Muscle layer of colon (tissue), 2 donors: Measurements from ENCODE around the gene NARS2.

Source experiments
- H3K27ac ChIP-seq: one replicate; pipeline ENCODE4 v1.7.0; 2013; ENCODE audit warnings: low read depth, mild to moderate bottlenecking, low read length, moderate library complexity
- H3K27me3 ChIP-seq, 2 donors: one replicate each; pipeline ENCODE4 v1.7.0; 2013; ENCODE audit warnings: low read length in 2 of 2, mild to moderate bottlenecking in 2 of 2; ENCODE audit not compliant: insufficient read depth in 2 of 2, control insufficient read depth in 1 of 2
- H3K36me3 ChIP-seq: one replicate; pipeline ENCODE4 v1.7.0; 2013; ENCODE audit warnings: mild to moderate bottlenecking, low read length; ENCODE audit not compliant: insufficient read depth
- H3K4me1 ChIP-seq: one replicate; pipeline ENCODE4 v1.7.0; 2013; ENCODE audit warnings: mild to moderate bottlenecking, low read length; ENCODE audit not compliant: insufficient read depth
- H3K4me3 ChIP-seq, 2 donors: one replicate each; pipeline ENCODE4 v1.7.0; 2013; ENCODE audit warnings: low read length in 2 of 2, low read depth in 1 of 2, mild to moderate bottlenecking in 1 of 2, moderate library complexity in 1 of 2
- H3K9ac ChIP-seq: one replicate; pipeline ENCODE4 v1.7.0; 2013; ENCODE audit warnings: low read length
- H3K9me3 ChIP-seq: one replicate; pipeline ENCODE4 v1.7.0; 2013; ENCODE audit warnings: mild to moderate bottlenecking, low read length
- donor health status: abdominal sarcoma.
- donor health status: Adenocarcinoma of cecum.

Gene NARS2

DNA sequence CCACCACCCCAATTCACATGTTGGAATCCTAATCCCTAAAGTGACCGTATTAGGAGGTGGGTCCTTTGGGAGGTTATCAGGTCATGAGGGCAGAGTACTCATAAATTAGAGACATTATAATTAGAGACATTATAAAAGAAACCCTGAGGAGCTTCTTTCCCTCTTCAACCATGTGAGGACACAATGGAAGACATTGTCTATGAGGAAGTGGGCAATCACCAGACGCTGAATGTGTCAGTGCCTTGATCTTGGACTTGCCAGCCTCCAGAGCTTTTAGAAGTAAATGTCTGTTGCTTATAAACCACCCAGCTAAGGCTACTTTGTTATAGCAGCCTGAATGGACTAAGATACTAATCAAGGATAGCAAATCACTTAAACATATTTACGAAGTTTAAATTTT, 171.8 kb downstream of the NARS2 start:
- Histone ChIP-seq H3K9ac (no peak overlapping the region), H3K9me3 (no peaks in the 10 kb centered on the region), H3K36me3 (no peaks in the 10 kb centered on the region), H3K27ac (no peak overlapping the region), H3K27me3 (no peaks in the 10 kb centered on the region), H3K4me3 (no peak overlapping the region), H3K4me1 (no peaks in the 10 kb centered on the region)

DNA sequence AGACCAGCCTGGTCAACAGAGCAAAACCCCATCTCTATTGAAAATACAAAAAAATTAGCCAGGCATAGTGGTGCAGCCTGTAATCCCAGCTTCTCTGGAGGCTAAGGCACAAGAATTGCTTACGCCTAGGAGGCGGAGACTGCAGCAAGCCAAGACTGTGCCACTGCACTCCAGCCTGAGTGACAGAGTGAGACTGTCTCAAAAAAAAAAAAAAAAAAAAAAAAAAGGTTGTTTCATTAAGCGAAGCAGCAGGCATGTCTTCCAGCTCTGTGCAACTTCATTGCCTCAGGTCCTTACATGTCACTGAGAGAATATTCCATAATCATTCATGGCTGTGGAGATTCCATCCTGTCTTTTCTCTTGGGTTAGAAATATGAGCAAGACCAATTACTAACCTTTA, 174.0 kb downstream of the NARS2 start:
- H3K9me3 ChIP-seq = no peaks in the 10 kb centered on the region
- H3K9ac ChIP-seq = no peak overlapping the region
- H3K27ac ChIP-seq = no peak overlapping the region
- no peaks in the 10 kb centered on the region for H3K4me1 ChIP-seq
- H3K36me3 ChIP-seq = no peaks in the 10 kb centered on the region
- H3K4me3 ChIP-seq = no peak overlapping the region
- no peaks in the 10 kb centered on the region for H3K27me3 ChIP-seq

DNA sequence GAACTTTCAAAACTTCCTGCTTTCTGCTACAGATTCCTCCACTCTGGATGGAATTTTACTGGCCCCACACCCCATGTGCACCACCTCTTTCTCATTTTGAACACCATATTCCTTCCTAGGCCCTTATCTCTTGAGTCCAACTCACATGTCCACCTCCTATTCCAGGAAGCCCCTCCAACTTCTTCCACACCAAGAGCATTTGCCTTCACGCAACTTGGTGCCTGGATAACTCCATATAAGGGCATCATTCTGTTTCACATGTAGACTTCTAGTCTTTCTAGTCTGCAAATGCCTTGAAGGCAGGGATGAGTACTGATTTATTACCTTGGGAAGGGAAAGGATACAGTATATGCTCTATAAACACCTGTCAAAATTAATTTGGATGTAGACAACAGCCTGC, 174.5 kb downstream of the NARS2 start:
- no peak overlapping the region for H3K27ac ChIP-seq
- no peak overlapping the region for H3K9ac ChIP-seq
- H3K9me3 ChIP-seq = no peaks in the 10 kb centered on the region
- no peak overlapping the region for H3K4me3 ChIP-seq
- H3K27me3 ChIP-seq = no peaks in the 10 kb centered on the region
- H3K4me1 ChIP-seq = no peaks in the 10 kb centered on the region
- H3K36me3 ChIP-seq = no peaks in the 10 kb centered on the region

DNA sequence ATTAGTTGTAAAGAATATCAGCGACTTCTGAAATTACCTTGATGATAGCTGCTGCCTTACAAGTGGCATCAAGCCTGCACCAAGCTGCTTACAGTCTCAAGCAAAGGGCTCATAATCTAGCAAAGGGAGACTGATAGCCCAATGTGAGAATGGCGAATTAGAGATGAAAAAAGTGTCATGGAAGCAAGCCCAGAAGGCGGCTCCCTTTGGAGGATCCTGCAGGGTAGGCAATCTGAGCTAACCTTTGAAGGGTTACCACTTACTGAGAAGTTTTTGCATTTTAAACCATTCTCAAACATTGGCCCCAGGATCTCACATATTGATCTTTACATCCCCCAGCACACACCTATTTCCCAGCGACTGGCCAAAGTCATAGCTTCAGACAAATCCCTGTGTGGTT, 175.5 kb downstream of the NARS2 start:
- H3K36me3 ChIP-seq = no peaks in the 10 kb centered on the region
- H3K27me3 ChIP-seq = no peaks in the 10 kb centered on the region
- H3K9ac ChIP-seq = no peak overlapping the region
- no peaks in the 10 kb centered on the region for H3K9me3 ChIP-seq
- H3K27ac ChIP-seq = no peak overlapping the region
- no peaks in the 10 kb centered on the region for H3K4me1 ChIP-seq
- no peak overlapping the region for H3K4me3 ChIP-seq

DNA sequence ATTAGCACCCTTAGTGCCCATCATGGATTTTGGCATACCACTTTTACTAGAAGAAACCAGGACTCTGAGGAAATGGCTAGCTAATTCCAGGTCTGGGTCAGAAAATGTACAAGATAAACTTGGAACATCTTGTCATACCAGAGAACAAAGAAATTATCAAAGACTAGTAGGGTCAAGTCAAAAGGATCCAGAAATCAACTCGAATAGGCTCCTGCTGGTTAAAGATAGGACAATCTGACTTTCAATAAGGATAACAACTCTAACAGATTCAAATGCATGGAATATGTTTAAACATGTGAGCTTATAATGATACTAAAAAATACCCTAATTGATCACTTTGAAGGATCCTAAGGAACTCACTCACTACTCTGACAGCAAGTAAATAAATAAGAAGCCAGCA, 175.9 kb downstream of the NARS2 start:
- Histone ChIP-seq H3K36me3 (no peaks in the 10 kb centered on the region), H3K4me3 (no peak overlapping the region), H3K27ac (no peak overlapping the region), H3K4me1 (no peaks in the 10 kb centered on the region), H3K9me3 (no peaks in the 10 kb centered on the region), H3K27me3 (no peaks in the 10 kb centered on the region), H3K9ac (no peak overlapping the region)

DNA sequence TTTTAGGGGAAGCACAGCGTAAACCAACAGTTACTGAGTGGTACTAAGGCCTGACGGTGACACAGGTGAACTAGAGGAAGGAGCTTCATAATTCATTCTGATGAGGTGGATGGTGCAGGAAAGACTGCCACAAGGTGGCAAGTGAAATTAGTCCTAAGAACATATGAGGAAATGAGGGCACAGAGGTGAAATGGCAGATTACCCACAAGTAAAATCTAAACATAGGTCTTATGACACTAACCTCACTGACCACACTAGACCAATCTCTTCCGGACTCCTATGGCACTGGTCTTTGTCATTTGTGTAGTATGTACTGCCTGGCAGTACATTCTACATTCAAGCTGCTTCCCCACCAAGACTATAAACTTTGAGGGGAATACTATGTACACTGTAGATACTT, 177.3 kb downstream of the NARS2 start:
- H3K4me3 ChIP-seq = no peak overlapping the region
- no peaks in the 10 kb centered on the region for H3K27me3 ChIP-seq
- no peak overlapping the region for H3K9ac ChIP-seq
- H3K27ac ChIP-seq = no peak overlapping the region
- no peaks in the 10 kb centered on the region for H3K36me3 ChIP-seq
- no peaks in the 10 kb centered on the region for H3K9me3 ChIP-seq
- H3K4me1 ChIP-seq = no peaks in the 10 kb centered on the region

DNA sequence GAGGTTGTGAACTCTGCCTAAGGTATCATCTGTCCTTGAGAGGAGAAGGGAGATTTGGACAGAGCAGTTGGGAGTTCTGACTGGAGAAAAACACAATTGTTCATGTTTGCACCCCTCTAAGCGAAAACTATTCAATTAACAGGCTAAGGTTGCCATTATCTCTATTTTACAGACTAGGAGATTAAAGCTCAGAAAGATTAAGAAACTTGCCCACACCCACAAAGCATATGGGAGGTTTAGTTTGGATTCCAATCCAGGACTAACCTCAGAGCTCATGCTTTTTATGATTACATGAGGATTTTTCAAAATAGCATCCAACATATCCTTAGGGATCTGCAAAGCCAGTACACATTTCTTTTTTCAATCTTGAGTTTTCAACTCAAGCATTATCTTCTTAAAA, 179.1 kb downstream of the NARS2 start:
- H3K9ac ChIP-seq = no peak overlapping the region
- no peaks in the 10 kb centered on the region for H3K4me1 ChIP-seq
- H3K27ac ChIP-seq = no peak overlapping the region
- no peaks in the 10 kb centered on the region for H3K36me3 ChIP-seq
- H3K27me3 ChIP-seq = no peaks in the 10 kb centered on the region
- H3K9me3 ChIP-seq = no peaks in the 10 kb centered on the region
- H3K4me3 ChIP-seq = no peak overlapping the region

DNA sequence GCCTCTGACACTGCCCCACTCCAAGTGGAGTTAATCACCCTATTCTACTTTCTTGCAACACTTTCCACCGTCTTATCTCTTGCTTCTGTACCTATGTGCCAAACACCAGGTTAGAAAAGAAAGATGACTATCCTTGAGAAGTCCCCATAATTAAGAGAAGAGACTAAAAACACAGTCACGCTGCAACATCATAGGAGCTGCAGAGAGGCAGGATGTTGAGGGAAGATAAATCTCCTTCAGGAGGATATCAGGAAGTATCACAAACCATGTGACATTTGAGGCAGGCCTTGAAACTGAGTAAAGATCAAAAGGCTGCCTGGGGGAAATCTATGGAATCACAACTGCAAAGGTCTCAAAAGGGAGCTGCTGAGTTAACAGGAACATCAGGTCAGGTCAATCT, 181.8 kb downstream of the NARS2 start:
- H3K27ac ChIP-seq = no peak overlapping the region
- no peaks in the 10 kb centered on the region for H3K4me1 ChIP-seq
- no peak overlapping the region for H3K9ac ChIP-seq
- H3K27me3 ChIP-seq = no peaks in the 10 kb centered on the region
- no peaks in the 10 kb centered on the region for H3K9me3 ChIP-seq
- H3K4me3 ChIP-seq = no peak overlapping the region
- H3K36me3 ChIP-seq = no peaks in the 10 kb centered on the region

DNA sequence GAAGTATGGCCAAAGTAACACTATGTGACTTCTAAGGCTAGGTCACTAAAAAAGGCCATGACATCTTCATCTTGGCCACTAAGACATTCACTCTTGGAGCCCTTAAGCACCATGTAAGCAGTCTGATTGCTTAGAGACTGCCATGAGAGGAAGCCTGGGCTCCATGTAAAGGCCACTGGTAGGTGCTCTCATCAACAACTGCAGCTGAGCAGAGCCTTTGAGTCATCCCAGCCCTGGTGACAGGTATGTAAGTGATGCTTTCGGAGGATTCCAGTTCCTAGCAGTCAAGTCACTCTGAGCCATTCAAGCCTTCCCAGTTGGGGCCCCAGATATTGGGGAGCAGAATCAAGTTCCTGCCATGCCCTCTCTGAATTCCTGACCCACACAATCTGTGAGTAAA, 183.2 kb downstream of the NARS2 start:
- Histone ChIP-seq H3K9me3 (no peaks in the 10 kb centered on the region), H3K36me3 (no peaks in the 10 kb centered on the region), H3K27ac (no peak overlapping the region), H3K9ac (no peak overlapping the region), H3K4me1 (peaks cover 5% of the 10 kb centered on the region), H3K4me3 (no peak overlapping the region), H3K27me3 (no peaks in the 10 kb centered on the region)

DNA sequence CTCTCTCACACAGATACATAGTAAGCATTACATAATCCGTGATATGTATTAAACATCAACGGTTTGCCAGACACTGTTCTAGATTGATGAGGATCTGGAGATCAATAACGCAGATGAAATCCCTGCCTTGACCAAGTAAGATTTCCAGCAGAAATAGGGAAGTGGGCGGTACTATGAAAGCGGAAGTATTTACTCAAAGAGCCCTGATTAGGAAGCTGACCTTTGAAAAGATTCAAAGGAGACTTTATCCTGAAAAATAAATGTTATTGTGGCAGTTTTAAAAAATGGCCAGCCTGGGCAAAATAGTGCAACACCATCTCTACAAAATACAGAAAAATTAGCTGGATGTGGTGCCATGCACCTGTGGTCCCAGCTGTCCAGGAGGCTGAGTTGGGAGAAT, 183.9 kb downstream of the NARS2 start:
- Histone ChIP-seq H3K9me3 (no peaks in the 10 kb centered on the region), H3K27me3 (no peaks in the 10 kb centered on the region), H3K9ac (no peak overlapping the region), H3K36me3 (no peaks in the 10 kb centered on the region), H3K4me1 (peaks cover 5% of the 10 kb centered on the region), H3K27ac (no peak overlapping the region), H3K4me3 (no peak overlapping the region)

DNA sequence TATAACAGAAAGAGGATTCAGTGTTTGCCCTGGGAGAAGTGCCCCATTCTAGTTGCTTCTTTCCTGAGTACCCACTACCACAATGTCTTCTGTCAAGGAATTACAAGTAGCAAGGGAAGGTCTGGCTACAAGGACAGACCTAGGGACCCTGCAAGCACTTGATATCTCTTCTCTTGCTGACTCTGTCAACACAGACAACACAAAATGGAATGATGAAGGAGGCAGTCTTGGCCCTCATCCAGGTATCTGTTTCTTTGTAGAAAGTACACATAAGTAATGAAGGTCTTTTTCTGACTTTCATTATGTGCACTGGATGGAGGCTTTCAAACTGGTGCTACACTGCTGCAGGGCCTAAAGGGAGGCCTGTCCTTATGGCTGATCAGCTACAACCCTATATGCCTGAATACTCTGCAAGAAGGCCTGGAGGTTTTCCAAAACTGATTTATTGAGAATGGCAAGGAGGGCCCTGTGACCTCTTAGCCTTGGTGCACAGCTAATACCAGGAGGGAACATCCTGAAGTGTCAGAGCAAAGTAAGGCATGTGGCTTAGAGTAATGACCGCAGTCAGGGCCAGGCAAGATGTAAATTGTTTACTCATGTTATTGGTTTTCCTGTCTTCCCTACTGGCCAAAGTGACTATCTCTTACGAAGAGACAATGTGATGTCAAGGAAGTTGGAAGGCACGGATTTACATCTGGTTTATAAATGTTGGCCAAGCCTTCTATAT, 188.3 kb downstream of the NARS2 start:
- H3K36me3 ChIP-seq = no peaks in the 10 kb centered on the region
- no peaks in the 10 kb centered on the region for H3K27me3 ChIP-seq
- H3K27ac ChIP-seq = no peak overlapping the region
- peaks cover 5% of the 10 kb centered on the region for H3K4me1 ChIP-seq
- no peak overlapping the region for H3K4me3 ChIP-seq
- H3K9me3 ChIP-seq = peaks cover 3% of the 10 kb centered on the region
- no peak overlapping the region for H3K9ac ChIP-seq
